OCI-LY7 (cell line): ENCODE measurements around the gene LUM. TPM values are rescaled to one million over a fixed set of nuclear protein-coding genes. Genes with fewer than 3 reads are reported as not detected.

ENCODE experiments used
- BruUV-seq: library from RNA; stranded (reverse); fragments of 400-500 nt; replicated peaks from 2 replicates; lab custom pipeline; 2021; lab: Mats Ljungman, UMichigan
- CTCF ChIA-PET: fragments of 300-600 bp; sonication (Branson Sonifier 250); formaldehyde crosslinking; loops from one replicate; lab custom pipeline; 2022; ENCODE audit warnings: antibody characterized with exemption; ENCODE audit not compliant: unreplicated experiment; lab: Charles Lee
- POLR2A ChIA-PET: fragments of 300-600 bp; sonication (Branson Sonifier 250); formaldehyde crosslinking; loops from one replicate; lab custom pipeline; 2022; ENCODE audit warnings: antibody characterized with exemption; lab: Charles Lee
- DNase-seq: peaks from one replicate; pipeline ENCODE4 v3.0.0-alpha.2; 2015; ENCODE audit warnings: low spot score
- H2AFZ ChIP-seq: fragments of 200-600 bp; sonication (generic), shearing (Covaris generic); 2 replicates; pipeline ENCODE4 v1.6.1; 2014; ENCODE audit warnings: mild to moderate bottlenecking, antibody characterized with exemption, low read length, moderate library complexity
- H3K27ac ChIP-seq: fragments of 200-600 bp; sonication (generic); 2 replicates; pipeline ENCODE4 v1.5.1; 2014; ENCODE audit warnings: mixed run types, low read depth, mild to moderate bottlenecking, moderate library complexity, low read length, inconsistent platforms; ENCODE audit not compliant: poor library complexity, severe bottlenecking
- H3K36me3 ChIP-seq: fragments of 200-600 bp; sonication (generic); 2 replicates; pipeline ENCODE4 v1.6.1; 2014; ENCODE audit warnings: mild to moderate bottlenecking, antibody characterized with exemption, low read length, moderate library complexity, mixed read lengths; ENCODE audit not compliant: insufficient read depth
- H3K4me1 ChIP-seq: fragments of 200-600 bp; sonication (generic); 2 replicates; pipeline ENCODE4 v1.5.1; 2014; ENCODE audit warnings: mild to moderate bottlenecking, low read length; ENCODE audit not compliant: insufficient read depth, poor library complexity, severe bottlenecking
- H3K4me2 ChIP-seq: fragments of 200-600 bp; sonication (generic); 2 replicates; pipeline ENCODE4 v1.6.1; 2014; ENCODE audit warnings: mild to moderate bottlenecking, low read length
- H3K4me3 ChIP-seq: fragments of 200-600 bp; sonication (generic); 2 replicates; pipeline ENCODE4 v1.5.1; 2014; ENCODE audit warnings: mild to moderate bottlenecking, low read depth, low read length; ENCODE audit not compliant: poor library complexity, severe bottlenecking
- H3K79me2 ChIP-seq: fragments of 200-600 bp; sonication (generic); 2 replicates; pipeline ENCODE4 v1.6.1; 2016; ENCODE audit warnings: low read depth, mild to moderate bottlenecking, low read length, moderate library complexity, mixed read lengths; ENCODE audit not compliant: insufficient read depth
- H3K9me2 ChIP-seq: fragments of 200-600 bp; sonication (generic); 2 replicates; pipeline ENCODE4 v1.6.1; 2016; ENCODE audit warnings: mild to moderate bottlenecking, low read length, mixed read lengths; ENCODE audit not compliant: insufficient read depth
- H3K9me3 ChIP-seq: fragments of 200-600 bp; sonication (generic); 2 replicates; pipeline ENCODE4 v1.6.1; 2014; ENCODE audit warnings: mild to moderate bottlenecking, mixed run types, low read length, mixed read lengths
- H4K20me1 ChIP-seq: fragments of 200-600 bp; sonication (generic); 2 replicates; pipeline ENCODE4 v1.6.1; 2014; ENCODE audit warnings: mild to moderate bottlenecking, antibody characterized with exemption, low read length, moderate library complexity, mixed read lengths; ENCODE audit not compliant: insufficient read depth
- CTCF ChIP-seq: fragments of 200-600 bp; sonication (generic); conservative IDR thresholded peaks from 2 replicates; pipeline ENCODE4 v1.5.1; 2014; ENCODE audit warnings: mild to moderate bottlenecking, antibody characterized with exemption, low read length, moderate library complexity, mixed read lengths
- EZH2phosphoT487 ChIP-seq: fragments of 200-600 bp; sonication (generic); IDR thresholded peaks from 2 replicates; pipeline ENCODE4 v1.6.1; 2018; ENCODE audit warnings: low read depth, borderline replicate concordance, mild to moderate bottlenecking, mixed run types, antibody characterized with exemption, low read length, moderate library complexity, mixed read lengths
- intact Hi-C: fragments of 100-400 bp; cut with micrococcal nuclease; formaldehyde crosslinking; loops from one replicate; pipeline ENCODE4 v1.10.0; 2022; ENCODE audit not compliant: unreplicated experiment
- total RNA-seq, 2 experiments: library from RNA; depleted of rRNA in 1 of 2; stranded (reverse); fragments of >200 nt in 1 of 2; shearing (Covaris generic) in 1 of 2; gene quantifications; 2 replicates each; pipeline ENCODE4 v1.2.3, GENCODE V29; 2014 to 2022

The LUM gene
- total RNA-seq, 2 experiments from 2014 or later = not detected

GRCh38 chr12:91098461-91098860 lies 12.8 kb downstream of the LUM start:
- no peak for DNase-seq
- no TSS peak for BruUV-seq
- Histone ChIP-seq H2AFZ (no peak overlapping the region), H3K4me2 (no peak overlapping the region), H3K4me3 (no peak overlapping the region), H3K27ac (no peak overlapping the region), H3K9me2 (no peaks in the 10 kb centered on the region), H3K36me3 (no peaks in the 10 kb centered on the region), H3K9me3 (no peaks in the 10 kb centered on the region), H4K20me1 (no peaks in the 10 kb centered on the region), H3K4me1 (no peaks in the 10 kb centered on the region), H3K79me2 (no peaks in the 10 kb centered on the region)
- ChIA-PET POLR2A (interaction anchor here (1.6 kb wide), 1 partner anchor 10 kb away, joined by 3 read pairs; no protein-coding TSS in a partner anchor), CTCF (no interaction called here)
- intact Hi-C loops = no loop called here
- no peak for TF ChIP-seq EZH2phosphoT487
- no peak for TF ChIP-seq CTCF

GRCh38 chr12:91094957-91095356 lies 16.3 kb downstream of the LUM start:
- H2AFZ ChIP-seq = no peak overlapping the region
- H3K4me3 ChIP-seq = no peak overlapping the region
- H3K79me2 ChIP-seq = no peaks in the 10 kb centered on the region
- DNase-seq = no peak
- no peaks in the 10 kb centered on the region for H3K4me1 ChIP-seq
- H3K36me3 ChIP-seq = no peaks in the 10 kb centered on the region
- CTCF ChIA-PET = no interaction called here
- POLR2A ChIA-PET = no interaction called here
- H3K9me3 ChIP-seq = no peaks in the 10 kb centered on the region
- H3K4me2 ChIP-seq = no peak overlapping the region
- BruUV-seq = no TSS peak
- no peak for TF ChIP-seq CTCF
- intact Hi-C loops = no loop called here
- H3K9me2 ChIP-seq = no peaks in the 10 kb centered on the region
- H4K20me1 ChIP-seq = no peaks in the 10 kb centered on the region
- no peak overlapping the region for H3K27ac ChIP-seq

GRCh38 chr12:91094032-91094662 lies 17.1 kb downstream of the LUM start:
- Histone ChIP-seq H3K4me2 (no peak overlapping the region), H3K9me2 (no peaks in the 10 kb centered on the region), H3K4me3 (no peak overlapping the region), H3K4me1 (no peaks in the 10 kb centered on the region), H3K79me2 (no peaks in the 10 kb centered on the region), H3K36me3 (no peaks in the 10 kb centered on the region), H2AFZ (no peak overlapping the region), H3K27ac (no peak overlapping the region), H4K20me1 (no peaks in the 10 kb centered on the region), H3K9me3 (no peaks in the 10 kb centered on the region)
- no TSS peak for BruUV-seq
- intact Hi-C loops = no loop called here
- ChIA-PET CTCF (no interaction called here), POLR2A (no interaction called here)
- DNase-seq = no peak
- TF ChIP-seq EZH2phosphoT487 (no peak), CTCF (no peak)
